HG02798 (cell line): ENCODE data around the gene KIF19.
"Not testable (repeated sequence)": the region's sequence is repeated elsewhere in the genome, so short reads cannot be mapped to it uniquely, and the experiment has no call there.

Experiments
- ATAC-seq: cut with Tn5 transposase; IDR thresholded peaks from one replicate; pipeline ENCODE4 v1.9.1; 2021; ENCODE audit warnings: mild to moderate bottlenecking; ENCODE audit not compliant: unreplicated experiment, poor library complexity

KIF19 gene

DNA sequence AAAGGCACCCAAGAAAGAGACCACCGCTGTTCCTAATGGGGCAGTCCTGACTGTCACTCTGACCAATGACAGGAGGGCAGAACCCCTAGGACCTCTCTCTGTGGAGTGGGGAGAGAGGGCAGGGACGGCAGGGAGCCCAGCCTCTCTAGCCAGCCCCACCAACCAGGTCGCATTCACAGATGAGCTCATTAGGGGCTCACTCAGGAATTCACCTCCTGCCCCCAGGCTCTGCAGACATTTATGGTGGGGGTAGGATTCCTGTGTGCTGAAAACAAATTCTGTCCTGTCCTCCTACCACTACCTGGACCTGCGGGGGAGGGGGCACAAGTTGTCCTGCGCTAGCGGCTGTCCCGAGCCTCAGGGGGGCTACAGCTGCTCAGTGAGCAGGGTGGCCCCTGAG is 78.2 kb downstream of the KIF19 start:
- no peak for ATAC-seq

DNA sequence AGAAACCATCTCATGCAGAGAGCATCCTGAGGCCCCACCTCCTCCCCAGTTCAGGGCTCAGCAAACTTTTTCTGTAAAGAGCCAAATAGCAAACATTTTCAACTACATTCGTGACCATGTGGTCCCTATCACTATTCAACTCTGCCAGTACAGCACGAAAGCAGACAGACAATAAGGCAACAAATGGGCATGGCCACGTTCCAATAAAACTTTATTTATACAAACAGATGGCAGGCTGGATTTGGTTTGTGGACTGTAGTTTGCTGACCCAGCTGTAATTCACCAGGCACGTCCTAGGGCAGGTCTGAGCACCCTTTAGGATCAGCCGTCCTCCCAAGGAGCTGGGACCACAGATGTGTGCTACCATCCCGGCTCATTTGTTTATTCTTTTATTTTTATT is 78.8 kb downstream of the KIF19 start:
- ATAC-seq = no peak

DNA sequence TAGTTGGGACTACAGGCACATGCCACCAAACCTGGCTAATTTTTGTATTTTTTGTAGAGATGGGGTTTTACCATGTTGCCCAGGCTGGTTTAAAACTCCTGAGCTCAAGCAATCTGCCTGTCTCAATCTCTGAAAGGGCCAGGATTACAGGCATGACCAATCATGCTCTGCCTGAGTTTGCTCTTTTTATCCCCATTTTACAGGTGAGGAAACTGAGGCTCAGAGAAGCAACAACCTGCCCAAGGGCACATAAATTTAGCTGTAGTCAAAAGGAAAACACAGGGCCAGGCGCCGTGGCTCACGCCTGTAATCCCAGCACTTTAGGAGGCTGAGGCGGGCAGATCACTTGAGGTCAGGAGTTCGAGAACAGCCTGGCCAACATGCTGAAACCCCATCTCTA is 79.3 kb downstream of the KIF19 start:
- not testable (repeated sequence) for ATAC-seq
